ENCODE data around the gene KRTAP22-1. TPM values are rescaled to one million over a fixed set of nuclear protein-coding genes. Genes with fewer than 3 reads are reported as not detected.

KRTAP22-1 gene
- polyA plus RNA-seq, 3 donors: not detected

- no peak overlapping the region for H3K4me2 ChIP-seq (replicated peaks; ENCODE audit: extremely low read depth, low read length, poor library complexity, severe bottlenecking)
- H3K9ac ChIP-seq (ENCODE audit: insufficient read depth, low read length, poor library complexity, severe bottlenecking): no peak overlapping the region
- H3K79me2 ChIP-seq (ENCODE audit: insufficient read depth, low read length): no peaks in the 10 kb centered on the region
- no peaks in the 10 kb centered on the region for H3K4me1 ChIP-seq (ENCODE audit: control insufficient read depth in 1 of 2, insufficient read depth in 2 of 2, low read length in 2 of 2)
- no peak overlapping the region for H3K4me3 ChIP-seq (replicated peaks in 1 of 3; ENCODE audit: low read depth in 2 of 3, low read length in 3 of 3)
- TF ChIP-seq CTCF (IDR thresholded peaks at IDR 0.05): no peak
- DNase-seq: no peak
- peaks cover 0 to 6% of the 10 kb centered on the region in 2 donors for H3K9me3 ChIP-seq (replicated peaks in 1 of 2; ENCODE audit: control insufficient read depth in 1 of 2, insufficient read depth in 1 of 2, low read length in 2 of 2)
- no peak overlapping the region for H3K27ac ChIP-seq (ENCODE audit: low read depth in 1 of 2, low read length in 2 of 2)
- Mint-ChIP-seq H3K4me1 (no peaks in the 10 kb centered on the region), H3K9me3 (peaks cover 0 to 5% (median 0%) of the 10 kb centered on the region in 7 donors), H3K27me3 (ENCODE audit: low read depth in 3 of 3) (no peaks in the 10 kb centered on the region), H3K36me3 (no peaks in the 10 kb centered on the region), H3K27ac (no peak overlapping the region), H3K4me3 (no peak overlapping the region)
- H2AFZ ChIP-seq (ENCODE audit: insufficient read depth, low read depth, low read length, poor library complexity, severe bottlenecking): no peak overlapping the region
- intact Hi-C loops (cut with micrococcal nuclease): no loop called here
- no peaks in the 10 kb centered on the region for H3K27me3 ChIP-seq (ENCODE audit: control insufficient read depth in 2 of 2, insufficient read depth in 2 of 2, low read length in 2 of 2)
- no peaks in the 10 kb centered on the region for H4K20me1 ChIP-seq (ENCODE audit: insufficient read depth, low read length)
- no peaks in the 10 kb centered on the region for H3K36me3 ChIP-seq (replicated peaks in 1 of 2; ENCODE audit: control insufficient read depth in 1 of 2, insufficient read depth in 2 of 2, low read length in 2 of 2)
Measured at GRCh38 chr21:30577766-30578165, 23.1 kb upstream of the KRTAP22-1 start.

GRCh38 chr21:30579346-30579745, 21.5 kb upstream of the KRTAP22-1 start:
- H3K36me3 ChIP-seq (replicated peaks in 1 of 2; ENCODE audit: control insufficient read depth in 1 of 2, insufficient read depth in 2 of 2, low read length in 2 of 2): no peaks in the 10 kb centered on the region
- Mint-ChIP-seq H3K36me3 (no peaks in the 10 kb centered on the region), H3K4me3 (no peak overlapping the region), H3K4me1 (no peaks in the 10 kb centered on the region), H3K27me3 (ENCODE audit: low read depth in 3 of 3) (no peaks in the 10 kb centered on the region), H3K27ac (no peak overlapping the region), H3K9me3 (peaks cover 0 to 7% (median 2%) of the 10 kb centered on the region in 7 donors)
- WGBS (ENCODE audit: insufficient coverage): 86% methylated on average over 1 of the region's 1 CpG
- no peak overlapping the region for H3K9ac ChIP-seq (ENCODE audit: insufficient read depth, low read length, poor library complexity, severe bottlenecking)
- H3K79me2 ChIP-seq (ENCODE audit: insufficient read depth, low read length): no peaks in the 10 kb centered on the region
- H3K9me3 ChIP-seq (replicated peaks in 1 of 2; ENCODE audit: control insufficient read depth in 1 of 2, insufficient read depth in 1 of 2, low read length in 2 of 2): peaks cover 0 to 14% of the 10 kb centered on the region in 2 donors
- no peak overlapping the region for H2AFZ ChIP-seq (ENCODE audit: insufficient read depth, low read depth, low read length, poor library complexity, severe bottlenecking)
- H3K4me1 ChIP-seq (ENCODE audit: control insufficient read depth in 1 of 2, insufficient read depth in 2 of 2, low read length in 2 of 2): no peaks in the 10 kb centered on the region
- no peak for DNase-seq
- H3K27ac ChIP-seq (ENCODE audit: low read depth in 1 of 2, low read length in 2 of 2): no peak overlapping the region
- no peak overlapping the region for H3K4me3 ChIP-seq (replicated peaks in 1 of 3; ENCODE audit: low read depth in 2 of 3, low read length in 3 of 3)
- no peak overlapping the region for H3K4me2 ChIP-seq (replicated peaks; ENCODE audit: extremely low read depth, low read length, poor library complexity, severe bottlenecking)
- TF ChIP-seq CTCF (IDR thresholded peaks at IDR 0.05): no peak
- intact Hi-C loops (cut with micrococcal nuclease): no loop called here
- H4K20me1 ChIP-seq (ENCODE audit: insufficient read depth, low read length): no peaks in the 10 kb centered on the region
- H3K27me3 ChIP-seq (ENCODE audit: control insufficient read depth in 2 of 2, insufficient read depth in 2 of 2, low read length in 2 of 2): no peaks in the 10 kb centered on the region

All from CD14-positive monocyte (primary cell).